ENCODE measurements around the gene RNF10. TPM values are rescaled to one million over a fixed set of nuclear protein-coding genes. Genes with fewer than 3 reads are reported as not detected.

Gene RNF10
- total and polyA plus RNA-seq, 10 of the 15 experiments (the other 5 are each of a cell fraction or from before 2014, with no cell fraction given), result 48.2 to 127 (median 64.5) TPM

DNA sequence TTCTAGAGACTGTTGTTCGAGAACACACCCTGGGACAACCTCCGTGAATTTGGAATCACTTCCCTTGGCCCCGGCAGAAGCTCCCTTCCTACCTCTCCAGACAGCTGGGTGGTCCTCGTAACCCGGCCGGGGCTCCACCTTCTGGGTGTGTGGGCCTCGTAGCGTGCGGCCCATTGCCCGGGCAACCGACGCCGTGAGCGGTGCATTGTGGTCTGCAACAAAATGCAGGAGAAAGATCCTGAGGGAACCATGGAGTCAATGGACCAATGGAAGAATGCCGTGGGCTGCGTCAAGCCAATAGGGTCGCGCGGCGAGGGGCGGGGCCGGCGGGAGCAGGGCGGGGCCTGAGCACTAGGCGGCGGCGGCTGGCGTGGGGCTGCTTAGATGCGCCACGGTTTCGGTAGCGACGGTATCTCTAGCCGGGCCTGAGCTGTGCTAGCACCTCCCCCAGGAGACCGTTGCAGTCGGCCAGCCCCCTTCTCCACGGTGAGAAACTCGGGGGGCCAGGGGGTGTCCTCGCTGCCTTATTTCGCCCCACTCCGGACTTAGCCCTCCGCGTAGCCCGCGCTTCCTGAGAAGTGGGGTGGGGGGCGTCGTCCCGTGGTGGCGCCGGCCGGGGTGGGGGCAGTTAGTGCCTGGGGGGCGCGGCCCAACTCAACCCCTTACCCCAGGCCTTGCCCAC, 38.3 kb upstream of the RNF10 start, which contains the start of gene DYNLL1 (continued):
- TF ChIP-seq, protein P1, sequence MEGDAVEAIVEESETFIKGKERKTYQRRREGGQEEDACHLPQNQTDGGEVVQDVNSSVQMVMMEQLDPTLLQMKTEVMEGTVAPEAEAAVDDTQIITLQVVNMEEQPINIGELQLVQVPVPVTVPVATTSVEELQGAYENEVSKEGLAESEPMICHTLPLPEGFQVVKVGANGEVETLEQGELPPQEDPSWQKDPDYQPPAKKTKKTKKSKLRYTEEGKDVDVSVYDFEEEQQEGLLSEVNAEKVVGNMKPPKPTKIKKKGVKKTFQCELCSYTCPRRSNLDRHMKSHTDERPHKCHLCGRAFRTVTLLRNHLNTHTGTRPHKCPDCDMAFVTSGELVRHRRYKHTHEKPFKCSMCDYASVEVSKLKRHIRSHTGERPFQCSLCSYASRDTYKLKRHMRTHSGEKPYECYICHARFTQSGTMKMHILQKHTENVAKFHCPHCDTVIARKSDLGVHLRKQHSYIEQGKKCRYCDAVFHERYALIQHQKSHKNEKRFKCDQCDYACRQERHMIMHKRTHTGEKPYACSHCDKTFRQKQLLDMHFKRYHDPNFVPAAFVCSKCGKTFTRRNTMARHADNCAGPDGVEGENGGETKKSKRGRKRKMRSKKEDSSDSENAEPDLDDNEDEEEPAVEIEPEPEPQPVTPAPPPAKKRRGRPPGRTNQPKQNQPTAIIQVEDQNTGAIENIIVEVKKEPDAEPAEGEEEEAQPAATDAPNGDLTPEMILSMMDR (IDR thresholded peaks at IDR 0.05 in 2 of 3, conservative IDR thresholded peaks at IDR 0.05 in 1 of 3; ENCODE audit: control insufficient read depth in 2 of 3, extremely low read depth in 1 of 3, insufficient read depth in 1 of 3, low read depth in 3 of 3, low read length in 3 of 3), result no peak
- TF ChIP-seq JUNB (IDR thresholded peaks at IDR 0.05) (no peak), ZNF24 (IDR thresholded peaks at IDR 0.05) (no peak), ZNF217 (IDR thresholded peaks at IDR 0.05) (no peak), MTA3 (IDR thresholded peaks at IDR 0.05; ENCODE audit: borderline replicate concordance, low read length) (no peak), EED (IDR thresholded peaks at IDR 0.05; ENCODE audit: low read depth) (no peak; the same call in 1 of the 2 replicates), SMARCA5 (IDR thresholded peaks at IDR 0.05) (no peak), POLR2AphosphoS2 (IDR thresholded peaks at IDR 0.05; ENCODE audit: low read depth, low read length) (peak; percentile 94), YBX1 (IDR thresholded peaks at IDR 0.05) (no peak), EZH2 (IDR thresholded peaks at IDR 0.05; ENCODE audit: borderline replicate concordance, control insufficient read depth, low read depth, low read length) (no peak), ZBED1 (IDR thresholded peaks at IDR 0.05; ENCODE audit: borderline replicate concordance) (no peak), BACH1 (IDR thresholded peaks at IDR 0.05; ENCODE audit: borderline replicate concordance) (peak; percentile 7; the same call in 1 of the 2 replicates), STAT1 (conservative IDR thresholded peaks at IDR 0.05) (no peak), SREBF2 (IDR thresholded peaks at IDR 0.05; ENCODE audit: low read length) (no peak), DPF2 (IDR thresholded peaks at IDR 0.05) (no peak), POLR2A (IDR thresholded peaks at IDR 0.05; ENCODE audit: low read depth, low read length) (peak; percentile 97), RUNX3 (IDR thresholded peaks at IDR 0.05; ENCODE audit: low read length) (peak; percentile 88), ZNF384 (IDR thresholded peaks at IDR 0.05; ENCODE audit: borderline replicate concordance, low read depth, low read length) (no peak), NFYB (IDR thresholded peaks at IDR 0.05; ENCODE audit: insufficient read depth, low read depth, low read length) (peak; percentile 98), EGR1 (IDR thresholded peaks at IDR 0.05; ENCODE audit: borderline replicate concordance in 1 of 2, low read depth in 2 of 2, low read length in 2 of 2) (no peak; a peak in 1 of 3 replicates)
- TF ChIP-seq, protein P2, sequence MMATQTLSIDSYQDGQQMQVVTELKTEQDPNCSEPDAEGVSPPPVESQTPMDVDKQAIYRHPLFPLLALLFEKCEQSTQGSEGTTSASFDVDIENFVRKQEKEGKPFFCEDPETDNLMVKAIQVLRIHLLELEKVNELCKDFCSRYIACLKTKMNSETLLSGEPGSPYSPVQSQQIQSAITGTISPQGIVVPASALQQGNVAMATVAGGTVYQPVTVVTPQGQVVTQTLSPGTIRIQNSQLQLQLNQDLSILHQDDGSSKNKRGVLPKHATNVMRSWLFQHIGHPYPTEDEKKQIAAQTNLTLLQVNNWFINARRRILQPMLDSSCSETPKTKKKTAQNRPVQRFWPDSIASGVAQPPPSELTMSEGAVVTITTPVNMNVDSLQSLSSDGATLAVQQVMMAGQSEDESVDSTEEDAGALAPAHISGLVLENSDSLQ (IDR thresholded peaks at IDR 0.05), result no peak
- TF ChIP-seq, protein P3, sequence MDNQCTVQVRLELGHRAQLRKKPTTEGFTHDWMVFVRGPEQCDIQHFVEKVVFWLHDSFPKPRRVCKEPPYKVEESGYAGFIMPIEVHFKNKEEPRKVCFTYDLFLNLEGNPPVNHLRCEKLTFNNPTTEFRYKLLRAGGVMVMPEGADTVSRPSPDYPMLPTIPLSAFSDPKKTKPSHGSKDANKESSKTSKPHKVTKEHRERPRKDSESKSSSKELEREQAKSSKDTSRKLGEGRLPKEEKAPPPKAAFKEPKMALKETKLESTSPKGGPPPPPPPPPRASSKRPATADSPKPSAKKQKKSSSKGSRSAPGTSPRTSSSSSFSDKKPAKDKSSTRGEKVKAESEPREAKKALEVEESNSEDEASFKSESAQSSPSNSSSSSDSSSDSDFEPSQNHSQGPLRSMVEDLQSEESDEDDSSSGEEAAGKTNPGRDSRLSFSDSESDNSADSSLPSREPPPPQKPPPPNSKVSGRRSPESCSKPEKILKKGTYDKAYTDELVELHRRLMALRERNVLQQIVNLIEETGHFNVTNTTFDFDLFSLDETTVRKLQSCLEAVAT (IDR thresholded peaks at IDR 0.05), result no peak
- TF ChIP-seq, protein P4, sequence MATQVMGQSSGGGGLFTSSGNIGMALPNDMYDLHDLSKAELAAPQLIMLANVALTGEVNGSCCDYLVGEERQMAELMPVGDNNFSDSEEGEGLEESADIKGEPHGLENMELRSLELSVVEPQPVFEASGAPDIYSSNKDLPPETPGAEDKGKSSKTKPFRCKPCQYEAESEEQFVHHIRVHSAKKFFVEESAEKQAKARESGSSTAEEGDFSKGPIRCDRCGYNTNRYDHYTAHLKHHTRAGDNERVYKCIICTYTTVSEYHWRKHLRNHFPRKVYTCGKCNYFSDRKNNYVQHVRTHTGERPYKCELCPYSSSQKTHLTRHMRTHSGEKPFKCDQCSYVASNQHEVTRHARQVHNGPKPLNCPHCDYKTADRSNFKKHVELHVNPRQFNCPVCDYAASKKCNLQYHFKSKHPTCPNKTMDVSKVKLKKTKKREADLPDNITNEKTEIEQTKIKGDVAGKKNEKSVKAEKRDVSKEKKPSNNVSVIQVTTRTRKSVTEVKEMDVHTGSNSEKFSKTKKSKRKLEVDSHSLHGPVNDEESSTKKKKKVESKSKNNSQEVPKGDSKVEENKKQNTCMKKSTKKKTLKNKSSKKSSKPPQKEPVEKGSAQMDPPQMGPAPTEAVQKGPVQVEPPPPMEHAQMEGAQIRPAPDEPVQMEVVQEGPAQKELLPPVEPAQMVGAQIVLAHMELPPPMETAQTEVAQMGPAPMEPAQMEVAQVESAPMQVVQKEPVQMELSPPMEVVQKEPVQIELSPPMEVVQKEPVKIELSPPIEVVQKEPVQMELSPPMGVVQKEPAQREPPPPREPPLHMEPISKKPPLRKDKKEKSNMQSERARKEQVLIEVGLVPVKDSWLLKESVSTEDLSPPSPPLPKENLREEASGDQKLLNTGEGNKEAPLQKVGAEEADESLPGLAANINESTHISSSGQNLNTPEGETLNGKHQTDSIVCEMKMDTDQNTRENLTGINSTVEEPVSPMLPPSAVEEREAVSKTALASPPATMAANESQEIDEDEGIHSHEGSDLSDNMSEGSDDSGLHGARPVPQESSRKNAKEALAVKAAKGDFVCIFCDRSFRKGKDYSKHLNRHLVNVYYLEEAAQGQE (IDR thresholded peaks at IDR 0.05; ENCODE audit: low read depth, low read length), result 0 out of 2 replicates have a peak, but pooled peaks have one; percentile 55
- TF ChIP-seq, protein P5, sequence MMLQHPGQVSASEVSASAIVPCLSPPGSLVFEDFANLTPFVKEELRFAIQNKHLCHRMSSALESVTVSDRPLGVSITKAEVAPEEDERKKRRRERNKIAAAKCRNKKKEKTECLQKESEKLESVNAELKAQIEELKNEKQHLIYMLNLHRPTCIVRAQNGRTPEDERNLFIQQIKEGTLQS (IDR thresholded peaks at IDR 0.05; ENCODE audit: borderline replicate concordance, extremely low read depth, low read depth, low read length), result no peak

All from GM12878 (cell line).